WTC11 (cell line): Measurements from ENCODE around the gene ATP9B. TPM values are rescaled to one million over a fixed set of nuclear protein-coding genes. Genes with fewer than 3 reads are reported as not detected.

Experiments used
- ATAC-seq: fragments of 200-7000 bp; cut with Tn5 transposase; 2 replicates; pipeline ENCODE4 v1.10.0; 2021; ENCODE audit warnings: mild to moderate bottlenecking, moderate library complexity
- Bru-seq: library from RNA; stranded (reverse); fragments of 400-500 nt; gene quantifications from one replicate; lab custom pipeline; 2021; lab: Mats Ljungman, UMichigan
- CTCF ChIA-PET: fragments of 300-600 bp; sonication (Branson Sonifier 250); formaldehyde crosslinking; loops from one replicate; lab custom pipeline; 2021; ENCODE audit warnings: antibody characterized with exemption; lab: Charles Lee
- POLR2A ChIA-PET: fragments of 350-600 bp; sonication (Branson Sonifier 250); formaldehyde crosslinking; loops from one replicate; lab custom pipeline; 2021; ENCODE audit warnings: antibody characterized with exemption; lab: Charles Lee
- DNase-seq: peaks from one replicate; pipeline ENCODE4 v3.0.0; 2021; ENCODE audit warnings: low spot score
- H3K27ac Mint-ChIP-seq: 2 replicates; pipeline ENCODE4 v1.8.0; 2021; ENCODE audit warnings: mixed read lengths
- H3K27me3 Mint-ChIP-seq: 2 replicates; pipeline ENCODE4 v1.8.0; 2021; ENCODE audit warnings: low read depth, mild to moderate bottlenecking, moderate library complexity, mixed read lengths
- H3K36me3 Mint-ChIP-seq: 2 replicates; pipeline ENCODE4 v1.8.0; 2021; ENCODE audit warnings: mixed read lengths
- H3K4me1 Mint-ChIP-seq: 2 replicates; pipeline ENCODE4 v1.8.0; 2022; ENCODE audit warnings: mixed read lengths
- H3K4me3 Mint-ChIP-seq: 2 replicates; pipeline ENCODE4 v1.8.0; 2021; ENCODE audit warnings: mild to moderate bottlenecking, moderate library complexity, mixed read lengths
- H3K9me3 Mint-ChIP-seq: 2 replicates; pipeline ENCODE4 v1.8.0; 2021; ENCODE audit warnings: mixed read lengths
- AR ChIP-seq: fragments of 250-450 bp; sonication (Bioruptor Pico); IDR thresholded peaks from 2 replicates; pipeline ENCODE4 v1.9.0; 2021; ENCODE audit warnings: mild to moderate bottlenecking
- ARID4B ChIP-seq: sonication (generic); formaldehyde crosslinking; IDR thresholded peaks from 2 replicates; pipeline ENCODE4 v1.8.0; 2023; ENCODE audit warnings: missing genetic modification reagents, mild to moderate bottlenecking, borderline replicate concordance
- ATF3 ChIP-seq: sonication (generic); formaldehyde crosslinking; conservative IDR thresholded peaks from 2 replicates; pipeline ENCODE4 v1.8.1; 2022; ENCODE audit warnings: mild to moderate bottlenecking, missing genetic modification reagents
- CBFB ChIP-seq: sonication (generic); formaldehyde crosslinking; IDR thresholded peaks from 2 replicates; pipeline ENCODE4 v1.8.1; 2022; ENCODE audit warnings: mild to moderate bottlenecking, low read depth, missing genetic modification reagents
- CREM ChIP-seq: sonication (generic); formaldehyde crosslinking; IDR thresholded peaks from 2 replicates; pipeline ENCODE4 v1.8.1; 2022; ENCODE audit warnings: mild to moderate bottlenecking, missing genetic modification reagents, moderate library complexity
- E2F5 ChIP-seq: sonication (generic); formaldehyde crosslinking; IDR thresholded peaks from 2 replicates; pipeline ENCODE4 v1.8.1; 2022; ENCODE audit warnings: mild to moderate bottlenecking, moderate library complexity, missing genetic modification reagents
- FOXK1 ChIP-seq: sonication (generic); formaldehyde crosslinking; IDR thresholded peaks from 2 replicates; pipeline ENCODE4 v1.8.0; 2022; ENCODE audit warnings: mild to moderate bottlenecking, moderate library complexity, missing genetic modification reagents
- JUN ChIP-seq: sonication (generic); formaldehyde crosslinking; IDR thresholded peaks from 2 replicates; pipeline ENCODE4 v1.8.0; 2023; ENCODE audit warnings: mild to moderate bottlenecking, missing genetic modification reagents
- MLX ChIP-seq: sonication (generic); formaldehyde crosslinking; IDR thresholded peaks from 2 replicates; pipeline ENCODE4 v1.8.1; 2023; ENCODE audit warnings: mild to moderate bottlenecking, missing genetic modification reagents, moderate library complexity
- NR1H2 ChIP-seq: sonication (generic); formaldehyde crosslinking; IDR thresholded peaks from 2 replicates; pipeline ENCODE4 v1.9.0; 2021; ENCODE audit warnings: mild to moderate bottlenecking, moderate library complexity, missing genetic modification reagents
- NR3C1 ChIP-seq: sonication (generic); formaldehyde crosslinking; conservative IDR thresholded peaks from 2 replicates; pipeline ENCODE4 v1.8.1; 2023; ENCODE audit warnings: low read depth, mild to moderate bottlenecking, missing genetic modification reagents
- RELA ChIP-seq: sonication (generic); formaldehyde crosslinking; IDR thresholded peaks from 2 replicates; pipeline ENCODE4 v1.8.1; 2022; ENCODE audit warnings: missing genetic modification reagents, mild to moderate bottlenecking, borderline replicate concordance
- SMAD3 ChIP-seq: sonication (generic); formaldehyde crosslinking; IDR thresholded peaks from 2 replicates; pipeline ENCODE4 v1.8.0; 2022; ENCODE audit warnings: missing genetic modification reagents, mild to moderate bottlenecking, borderline replicate concordance
- TEAD1 ChIP-seq: sonication (generic); formaldehyde crosslinking; IDR thresholded peaks from 2 replicates; pipeline ENCODE4 v1.8.0; 2022; ENCODE audit warnings: mild to moderate bottlenecking, missing genetic modification reagents
- TP53 ChIP-seq: sonication (generic); formaldehyde crosslinking; IDR thresholded peaks from 2 replicates; pipeline ENCODE4 v1.8.1; 2023; ENCODE audit warnings: mild to moderate bottlenecking, missing genetic modification reagents
- ZNF219 ChIP-seq: sonication (generic); formaldehyde crosslinking; IDR thresholded peaks from 2 replicates; pipeline ENCODE4 v1.8.0; 2023; ENCODE audit warnings: missing genetic modification reagents, mild to moderate bottlenecking, borderline replicate concordance
- ZNF263 ChIP-seq: sonication (generic); formaldehyde crosslinking; IDR thresholded peaks from 2 replicates; pipeline ENCODE4 v1.8.1; 2022; ENCODE audit warnings: low read depth, mild to moderate bottlenecking, moderate library complexity, missing genetic modification reagents
- ZNF396 ChIP-seq: fragments of 250-450 bp; sonication (Bioruptor Pico); IDR thresholded peaks from 2 replicates; pipeline ENCODE4 v1.8.0; 2021; ENCODE audit warnings: mild to moderate bottlenecking, moderate library complexity, borderline replicate concordance
- ZNF416 ChIP-seq: fragments of 250-450 bp; sonication (Bioruptor Pico); IDR thresholded peaks from 2 replicates; pipeline ENCODE4 v1.9.0; 2021; ENCODE audit warnings: mild to moderate bottlenecking, inconsistent platforms
- ZNF512 ChIP-seq: sonication (generic); formaldehyde crosslinking; IDR thresholded peaks from 2 replicates; pipeline ENCODE4 v1.8.1; 2022; ENCODE audit warnings: missing genetic modification reagents, borderline replicate concordance
- ZSCAN18 ChIP-seq: fragments of 250-450 bp; sonication (Bioruptor Pico); IDR thresholded peaks from 2 replicates; pipeline ENCODE4 v2.1.2; 2022; ENCODE audit warnings: mild to moderate bottlenecking, moderate library complexity
- long read RNA-seq, 3 experiments: library from RNA in 1 of 3; library from capped mRNA in 1 of 3; library from polyadenylated mRNA in 1 of 3; unstranded in 2 of 3; stranded (forward) in 1 of 3; transcript quantifications; one replicate each; pipeline ENCODE4 v2.0.0, GENCODE V29; 2021
- total RNA-seq: library from RNA; stranded (reverse); gene quantifications from 3 replicates; pipeline ENCODE4 v1.2.3, GENCODE V29; 2021

ATP9B gene
- total RNA-seq (17.7 to 19.0 TPM (median 18.6 TPM) in 3 replicates), Bru-seq, nascent RNA (percentile 71 among the genes with signal in this experiment)
- long read RNA-seq, experiment 1, full-length matches to known transcripts = 28 of 69 reads
- long read RNA-seq, experiment 1, partial matches to known transcripts = 8 of 69 reads
- long read RNA-seq, experiment 1, other reads (novel, unspliced or antisense) = 33 of 69 reads
- long read RNA-seq, experiment 2, full-length matches to known transcripts = 4 of 17 reads
- long read RNA-seq, experiment 2, partial matches to known transcripts = 7 of 17 reads
- long read RNA-seq, experiment 2, other reads (novel, unspliced or antisense) = 6 of 17 reads
- long read RNA-seq, experiment 3 = 0 reads

- CTCF ChIA-PET = no interaction called here
- POLR2A ChIA-PET = no interaction called here
- ATAC-seq (peak; percentile 92), DNase-seq (peak; percentile 98)
- Mint-ChIP-seq H3K27me3 (peaks cover 32% of the 10 kb centered on the region), H3K4me1 (peaks cover 12% of the 10 kb centered on the region), H3K27ac (peak within 1 kb of the TSS; percentile 78), H3K4me3 (peak within 1 kb of the TSS; percentile 87), H3K9me3 (peaks cover 41% of the 10 kb centered on the region), H3K36me3 (peaks cover 52% of the 10 kb centered on the region)
- TF ChIP-seq MLX = peak; percentile 92
- TF ChIP-seq ZNF219 (CRISPR knock-in tag) = peak; percentile 82; the same call in 1 of the 2 replicates
- TF ChIP-seq RELA (CRISPR knock-in tag) = no peak
- TF ChIP-seq NR1H2 (CRISPR knock-in tag) = no peak
- no peak for TF ChIP-seq ZNF396 (CRISPR knock-in tag)
- peak; percentile 98 for TF ChIP-seq ARID4B (CRISPR knock-in tag)
- no peak; the same call in 1 of the 2 replicates for TF ChIP-seq ZNF512 (CRISPR knock-in tag)
- TF ChIP-seq CBFB (CRISPR knock-in tag) = no peak; the same call in 1 of the 2 replicates
- peak; percentile 90 for TF ChIP-seq ATF3 (CRISPR knock-in tag)
- peak; percentile 96 for TF ChIP-seq SMAD3 (CRISPR knock-in tag)
- no peak for TF ChIP-seq E2F5 (CRISPR knock-in tag)
- TF ChIP-seq NR3C1 (CRISPR knock-in tag) = peak; percentile 92; the same call in 1 of the 2 replicates
- peak; percentile 96 for TF ChIP-seq TEAD1 (CRISPR knock-in tag)
- TF ChIP-seq CREM = peak; percentile 99
- peak; percentile 98 for TF ChIP-seq TP53 (CRISPR knock-in tag)
- TF ChIP-seq ZNF263 = no peak
- no peak for TF ChIP-seq ZNF416 (CRISPR knock-in tag)
- TF ChIP-seq JUN (CRISPR knock-in tag) = peak; percentile 98
- no peak for TF ChIP-seq AR
- peak; percentile 92 for TF ChIP-seq FOXK1
- TF ChIP-seq ZSCAN18 (CRISPR knock-in tag) = no peak
Observed at GRCh38 chr18:79068937-79069716, at the start of gene ATP9B. TSS of gene ATP9B (plus strand) at chr18:79069394. CDS start at chr18:79069411, 17 bp downstream.
